ENCODE measurements around the gene CFTR.

DNA sequence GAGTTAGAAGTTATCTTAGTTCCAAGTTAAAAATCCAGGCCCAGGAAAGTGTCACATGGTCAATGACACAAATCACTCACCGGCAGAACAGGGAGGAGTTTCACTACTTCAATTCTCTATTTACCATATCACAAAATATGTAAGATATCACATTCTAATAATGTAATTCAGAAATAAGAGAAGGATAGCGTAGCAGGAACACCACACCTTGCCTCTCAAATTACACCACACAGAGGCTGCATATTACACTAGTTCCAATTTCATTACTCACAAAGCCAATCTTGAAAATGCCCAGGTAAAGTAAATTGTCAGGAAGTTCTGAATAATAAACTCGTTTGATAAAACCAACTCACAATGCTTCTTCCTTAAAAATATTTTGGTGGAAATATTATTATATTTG, 224.2 kb downstream of the CFTR start:
- TF ChIP-seq TAF1 (IDR thresholded peaks at IDR 0.05; ENCODE audit: borderline replicate concordance, low read depth, low read length) (no peak), POLR2A (IDR thresholded peaks at IDR 0.05; ENCODE audit: low read depth, low read length) (no peak), POLR2AphosphoS5 (IDR thresholded peaks at IDR 0.05; ENCODE audit: low read depth, low read length) (no peak)
